Fibroblast of the aortic adventitia (primary cell): ENCODE results near the gene LRP1B. TPM values are rescaled to one million over a fixed set of nuclear protein-coding genes. Genes with fewer than 3 reads are reported as not detected.

Source experiments
- DNase-seq: peaks from one replicate; pipeline ENCODE4 v3.0.0-alpha.2; 2010; ENCODE audit warnings: low read depth
- H3K4me3 ChIP-seq: 2 replicates; pipeline ENCODE4 v1.5.1; 2011; ENCODE audit warnings: low read depth, mild to moderate bottlenecking, control low read depth, low read length, moderate library complexity
- total RNA-seq: library from RNA; depleted of rRNA; stranded (reverse); fragments of >200 nt; gene quantifications from 2 replicates; pipeline ENCODE4 v1.2.3, GENCODE V29; 2012; ENCODE audit warnings: low replicate concordance
- TF ChIP-seq, protein P1 (sequence below): IDR thresholded peaks from 2 replicates; pipeline ENCODE4 v1.5.1; 2011; ENCODE audit warnings: mild to moderate bottlenecking, low read length, control low read depth, inconsistent platforms; ENCODE audit not compliant: insufficient read depth

The LRP1B gene
- total RNA-seq, 1 donor, result 0.36 TPM

DNA sequence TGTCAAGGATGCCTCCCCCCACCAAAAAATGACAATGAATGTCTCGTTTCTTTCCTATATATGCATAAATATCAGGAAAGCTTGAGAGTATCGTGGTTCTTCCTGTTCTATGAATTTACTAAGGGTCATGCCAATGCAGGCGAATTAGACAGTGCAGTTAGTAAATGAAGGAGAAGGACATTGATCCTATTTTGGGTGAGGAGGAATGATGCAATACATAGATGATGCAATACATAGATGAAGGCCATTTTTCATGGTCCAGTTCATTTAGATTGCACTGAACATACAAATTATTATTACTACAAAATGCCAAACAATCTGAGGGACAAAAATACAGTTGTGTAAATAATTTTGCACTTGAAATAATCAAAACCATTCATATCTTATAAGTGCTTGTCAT, 1265.0 kb downstream of the LRP1B start:
- H3K4me3 ChIP-seq, result no peak overlapping the region
- TF ChIP-seq, protein P1, sequence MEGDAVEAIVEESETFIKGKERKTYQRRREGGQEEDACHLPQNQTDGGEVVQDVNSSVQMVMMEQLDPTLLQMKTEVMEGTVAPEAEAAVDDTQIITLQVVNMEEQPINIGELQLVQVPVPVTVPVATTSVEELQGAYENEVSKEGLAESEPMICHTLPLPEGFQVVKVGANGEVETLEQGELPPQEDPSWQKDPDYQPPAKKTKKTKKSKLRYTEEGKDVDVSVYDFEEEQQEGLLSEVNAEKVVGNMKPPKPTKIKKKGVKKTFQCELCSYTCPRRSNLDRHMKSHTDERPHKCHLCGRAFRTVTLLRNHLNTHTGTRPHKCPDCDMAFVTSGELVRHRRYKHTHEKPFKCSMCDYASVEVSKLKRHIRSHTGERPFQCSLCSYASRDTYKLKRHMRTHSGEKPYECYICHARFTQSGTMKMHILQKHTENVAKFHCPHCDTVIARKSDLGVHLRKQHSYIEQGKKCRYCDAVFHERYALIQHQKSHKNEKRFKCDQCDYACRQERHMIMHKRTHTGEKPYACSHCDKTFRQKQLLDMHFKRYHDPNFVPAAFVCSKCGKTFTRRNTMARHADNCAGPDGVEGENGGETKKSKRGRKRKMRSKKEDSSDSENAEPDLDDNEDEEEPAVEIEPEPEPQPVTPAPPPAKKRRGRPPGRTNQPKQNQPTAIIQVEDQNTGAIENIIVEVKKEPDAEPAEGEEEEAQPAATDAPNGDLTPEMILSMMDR, result no peak

DNA sequence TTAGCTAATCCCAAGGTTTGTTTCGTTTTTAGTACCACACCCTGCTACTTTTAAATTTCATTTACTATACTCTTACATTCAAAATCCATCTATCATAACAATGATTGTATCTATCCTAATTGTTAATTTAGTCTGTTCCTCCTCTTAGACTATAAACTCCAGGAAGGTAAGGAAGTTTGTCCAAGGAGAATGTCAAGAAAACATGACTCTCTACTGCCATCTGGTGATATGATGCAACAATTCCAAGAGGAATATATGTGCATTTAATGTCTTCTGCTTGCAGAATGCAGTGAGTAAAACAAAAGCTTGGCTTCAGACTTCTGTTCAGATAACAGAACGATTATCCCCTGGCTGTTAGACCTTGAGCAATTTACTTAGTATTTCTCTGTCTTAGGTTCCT, 1267.1 kb downstream of the LRP1B start:
- H3K4me3 ChIP-seq, result no peak overlapping the region
- DNase-seq, result peak; percentile 88
- TF ChIP-seq, protein P1, result peak; percentile 62

More for the DNA sequence above, 1265.0 kb downstream of the LRP1B start:
- no peak for DNase-seq

DNA sequence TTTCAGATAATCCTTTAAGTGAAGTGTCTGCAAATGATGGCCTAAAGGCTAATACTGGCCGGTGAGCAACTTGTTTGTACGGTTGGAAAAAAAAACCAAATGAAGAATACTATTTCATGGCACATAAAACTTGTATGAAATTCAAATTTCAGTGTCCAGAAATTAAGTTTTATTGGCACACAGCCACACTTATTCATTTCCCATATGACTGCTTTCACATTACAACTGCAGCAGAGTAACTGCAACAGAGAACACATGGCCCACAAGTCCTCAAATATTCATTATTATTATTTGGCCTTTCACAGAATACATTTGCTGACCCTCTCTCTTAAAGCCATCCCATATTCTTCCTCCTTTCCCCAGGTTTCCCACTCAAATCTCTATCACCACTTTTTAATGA, 1268.6 kb downstream of the LRP1B start:
- no peak for DNase-seq
- no peak overlapping the region for H3K4me3 ChIP-seq
- TF ChIP-seq, protein P1, result no peak

DNA sequence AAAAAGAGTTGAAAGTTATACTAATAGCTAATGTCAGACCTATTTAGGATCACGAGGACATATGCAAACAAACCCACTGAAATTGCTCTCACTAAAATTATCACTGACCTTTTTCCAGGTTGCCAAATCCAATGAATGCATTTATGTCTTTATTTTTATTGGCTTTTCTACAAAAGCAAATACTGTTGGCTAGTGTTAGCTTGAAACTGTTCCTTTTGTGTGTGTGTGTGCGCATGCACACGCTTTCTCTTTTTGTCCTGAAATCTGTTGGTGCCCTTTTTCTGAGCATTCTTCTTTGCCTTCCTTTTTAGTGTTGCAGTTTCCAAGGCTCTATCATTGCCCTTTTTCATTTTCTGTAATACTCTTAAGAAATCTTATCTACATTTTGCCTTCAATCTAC, 1269.2 kb downstream of the LRP1B start:
- TF ChIP-seq, protein P1, result no peak
- H3K4me3 ChIP-seq, result no peak overlapping the region
- DNase-seq, result no peak

DNA sequence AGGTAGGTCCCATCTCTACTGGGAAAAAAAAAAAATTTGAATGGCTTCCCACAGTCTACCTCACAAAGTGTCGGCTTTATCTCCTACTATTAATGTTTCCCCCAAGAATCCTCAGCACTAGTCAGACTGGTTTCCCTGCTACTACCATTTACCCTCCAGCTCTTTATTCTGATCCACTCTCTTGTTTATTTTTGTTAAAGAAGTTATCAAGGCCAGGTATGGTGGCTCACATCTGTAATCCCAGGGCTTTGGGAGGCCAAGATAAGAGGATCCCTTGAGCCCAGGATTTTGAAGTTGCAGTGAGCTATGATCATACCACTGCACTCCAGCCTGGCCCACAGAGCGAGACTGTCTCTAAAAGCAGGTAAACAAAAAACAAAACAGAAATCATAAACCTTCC, 1275.3 kb downstream of the LRP1B start:
- TF ChIP-seq, protein P1, result no peak
- no peak for DNase-seq
- no peak overlapping the region for H3K4me3 ChIP-seq

DNA sequence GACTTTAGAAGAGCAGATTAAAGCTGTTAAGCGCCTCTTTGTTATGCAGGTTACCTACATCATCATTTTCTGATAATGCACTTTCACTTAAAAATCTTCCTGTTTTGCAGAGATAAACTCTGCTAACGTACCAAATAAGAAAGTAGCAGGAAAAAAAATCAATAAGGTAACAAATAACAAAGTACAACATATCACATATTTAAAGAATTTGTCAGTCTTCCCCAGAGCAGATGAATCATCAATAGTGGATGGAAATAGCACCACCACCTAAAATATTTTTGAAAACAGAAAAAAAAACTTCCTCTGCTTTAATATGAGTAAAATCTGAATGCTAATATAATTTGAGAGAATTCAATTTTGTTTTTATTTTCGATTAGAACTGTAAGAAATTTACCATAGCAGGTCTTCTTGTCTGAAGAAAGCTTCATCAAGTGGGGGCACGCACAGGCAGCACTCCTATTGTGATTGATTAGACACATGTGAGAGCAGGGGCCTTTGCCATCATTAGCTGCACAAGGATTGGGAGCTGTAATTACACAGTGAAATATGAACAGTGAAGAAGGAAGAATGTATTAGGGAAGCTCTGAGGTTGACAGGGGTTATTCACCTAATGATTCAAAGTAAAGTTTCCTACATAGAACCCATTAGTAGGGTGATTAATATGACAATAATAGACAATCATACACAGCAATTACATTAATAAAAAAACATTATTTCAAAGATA, 1279.4 kb downstream of the LRP1B start:
- H3K4me3 ChIP-seq, result no peak overlapping the region
- TF ChIP-seq, protein P1, result no peak
- DNase-seq, result no peak

DNA sequence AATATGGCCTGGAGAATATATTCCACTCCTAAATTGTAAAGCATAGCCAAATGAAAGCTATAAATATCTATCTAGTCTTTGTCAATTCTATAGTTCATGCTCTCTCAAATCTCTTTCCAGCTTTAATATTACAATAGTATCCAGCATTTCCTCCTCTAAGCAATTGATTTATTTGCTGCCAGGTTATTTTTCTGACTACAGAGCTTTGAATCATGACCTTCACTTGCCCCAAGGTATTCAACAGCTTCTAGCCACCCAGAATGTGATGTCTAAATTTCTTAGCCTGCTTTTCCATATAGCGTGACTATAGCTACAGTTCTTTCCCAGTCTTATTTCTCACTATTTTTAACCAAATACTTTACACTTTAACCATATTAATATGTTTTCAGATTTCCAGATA, 1287.6 kb downstream of the LRP1B start:
- H3K4me3 ChIP-seq, result no peak overlapping the region
- TF ChIP-seq, protein P1, result no peak
- DNase-seq, result no peak
